ENCODE measurements around the gene LNPEP. TPM values are rescaled to one million over a fixed set of nuclear protein-coding genes. Genes with fewer than 3 reads are reported as not detected.
"Not testable (repeated sequence)": the region's sequence is repeated elsewhere in the genome, so short reads cannot be mapped to it uniquely, and the experiment has no call there.

LNPEP gene
- polyA plus RNA-seq, 1 donor: 18.6 TPM

DNA sequence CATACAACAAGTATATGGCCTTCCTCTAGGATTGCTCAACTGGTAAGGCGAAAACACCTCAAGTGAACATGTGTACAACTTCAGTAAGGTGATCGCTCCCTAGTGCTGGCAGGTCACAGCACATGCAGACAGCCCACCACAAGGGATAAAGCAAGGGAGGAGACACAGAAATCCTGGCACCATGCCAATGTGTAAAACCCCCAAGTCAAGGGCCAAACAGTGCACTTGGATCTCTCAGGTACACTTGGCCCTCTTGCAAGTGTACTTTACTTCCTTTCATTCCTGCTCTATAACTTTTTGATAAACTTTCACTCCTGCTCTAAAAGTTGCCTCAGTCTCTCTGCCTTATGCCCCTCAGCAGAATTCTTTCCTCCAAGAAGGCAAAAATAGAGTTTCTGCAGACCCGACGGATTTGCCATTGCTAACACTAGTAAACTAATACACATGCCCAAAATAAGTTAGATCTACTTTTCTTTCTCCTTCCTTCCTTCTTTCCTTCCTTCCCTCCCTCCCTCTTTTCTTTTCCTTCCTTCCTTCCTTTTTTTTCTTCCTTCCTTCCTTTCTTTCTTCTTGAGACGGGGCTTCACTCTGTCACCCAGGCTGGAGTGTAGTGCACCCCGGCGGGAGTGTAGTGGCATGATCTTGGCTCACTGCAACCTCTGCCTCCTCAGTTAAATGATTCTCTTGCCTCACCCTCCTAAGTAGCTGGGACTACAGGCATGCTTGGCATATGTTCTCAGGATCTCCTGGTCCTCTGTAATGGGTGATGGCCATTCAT lies 6.8 kb upstream of the LNPEP start:
- DNase-seq (ENCODE audit: low read depth): no peak

DNA sequence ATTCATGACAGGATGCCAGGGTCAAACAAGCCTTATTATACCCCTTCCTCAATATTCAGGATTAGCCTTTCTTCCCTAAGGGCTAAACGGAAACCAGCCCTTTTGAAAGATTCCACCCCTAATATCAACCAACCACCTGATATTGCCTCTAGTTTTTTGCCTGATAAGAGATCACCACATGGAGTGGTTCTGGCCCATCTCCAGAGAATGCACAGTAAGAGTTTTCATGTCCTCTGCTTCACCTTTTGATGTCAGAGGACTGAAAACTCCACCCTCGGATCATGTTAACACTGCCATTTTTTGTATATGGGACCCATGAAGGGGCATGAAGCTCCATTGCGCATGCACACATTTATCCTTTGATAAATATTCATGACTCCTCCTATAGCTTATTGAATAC lies 5.8 kb upstream of the LNPEP start:
- no peak for DNase-seq (ENCODE audit: low read depth)

GRCh38 chr5:96930589-96930988 lies 5.3 kb upstream of the LNPEP start:
- no peak for DNase-seq (ENCODE audit: low read depth)

DNA sequence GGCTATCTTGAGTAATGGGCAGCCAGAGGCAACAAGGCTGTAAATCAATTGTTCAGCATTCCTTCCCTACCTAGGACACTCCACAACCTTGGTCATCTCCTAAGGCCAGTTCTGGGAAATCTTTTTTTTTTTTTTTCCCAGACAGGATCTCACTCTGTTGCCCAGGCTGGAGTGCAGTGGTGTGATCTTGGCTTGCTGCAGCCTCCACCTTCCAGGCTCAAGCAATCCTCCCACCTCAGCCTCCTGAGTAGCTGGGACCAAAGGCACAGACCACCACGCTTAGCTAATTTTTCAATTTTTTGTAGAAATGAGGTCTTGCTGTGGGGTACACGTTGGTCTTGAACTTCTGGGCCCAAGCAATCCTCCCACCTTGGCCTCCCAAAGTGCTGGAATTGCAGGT lies 4.8 kb upstream of the LNPEP start:
- DNase-seq (ENCODE audit: low read depth): not testable (repeated sequence)

- DNase-seq (ENCODE audit: low read depth): no peak
Observed at GRCh38 chr5:96931605-96932004, 4.3 kb upstream of the LNPEP start.

GRCh38 chr5:96932026-96932425 lies 3.9 kb upstream of the LNPEP start:
- no peak for DNase-seq (ENCODE audit: low read depth)

GRCh38 chr5:96933764-96934707 lies 1.8 kb upstream of the LNPEP start:
- peak; percentile 53 for DNase-seq (ENCODE audit: low read depth)

GRCh38 chr5:96934708-96935558 lies 947 bp upstream of the LNPEP start:
- peak; percentile 67 for DNase-seq (ENCODE audit: low read depth)

- DNase-seq (ENCODE audit: low read depth): no peak
Observed at GRCh38 chr5:96936431-96937320, 796 bp downstream of the LNPEP start.

DNA sequence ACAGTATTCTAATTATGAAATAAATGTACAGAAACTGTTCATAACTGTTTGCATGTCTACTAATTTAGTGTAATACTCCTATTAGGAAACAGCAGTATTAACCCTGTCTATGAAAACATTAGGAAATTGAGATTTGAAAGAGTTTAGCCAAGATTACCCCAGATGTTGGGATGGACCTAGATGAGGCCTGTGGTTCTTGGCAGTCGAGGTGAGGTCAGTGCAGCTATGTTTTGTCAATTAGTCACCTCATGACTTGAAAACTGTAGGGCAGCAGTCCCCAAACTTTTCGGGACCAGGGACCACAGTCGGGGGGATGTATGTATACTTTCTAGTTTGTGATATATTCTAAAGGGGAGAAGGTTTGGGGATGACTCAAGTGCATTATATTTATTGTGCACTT lies 4.7 kb downstream of the LNPEP start:
- no peak for DNase-seq (ENCODE audit: low read depth)

DNA sequence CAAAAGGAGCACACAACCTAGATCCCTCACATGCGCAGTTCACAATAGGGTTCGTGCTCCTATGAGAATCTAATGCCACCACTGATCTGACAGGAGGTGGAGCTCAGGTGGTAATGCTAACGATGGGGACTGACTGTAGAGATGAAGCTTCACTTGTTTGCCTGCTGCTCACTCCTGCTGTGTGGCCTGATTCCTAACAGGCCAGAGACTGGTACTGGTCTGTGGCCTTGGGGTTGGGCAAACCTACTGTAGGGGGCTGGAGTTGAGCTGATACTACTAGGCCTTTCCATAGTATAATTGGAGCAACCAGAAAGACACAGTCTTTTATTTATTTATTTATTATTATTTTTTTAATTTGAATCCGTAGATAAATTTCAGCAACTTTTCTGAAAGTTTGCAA lies 5.3 kb downstream of the LNPEP start:
- DNase-seq (ENCODE audit: low read depth): no peak

- DNase-seq (ENCODE audit: low read depth): no peak
Observed at GRCh38 chr5:96942078-96942477, 6.2 kb downstream of the LNPEP start.

DNA sequence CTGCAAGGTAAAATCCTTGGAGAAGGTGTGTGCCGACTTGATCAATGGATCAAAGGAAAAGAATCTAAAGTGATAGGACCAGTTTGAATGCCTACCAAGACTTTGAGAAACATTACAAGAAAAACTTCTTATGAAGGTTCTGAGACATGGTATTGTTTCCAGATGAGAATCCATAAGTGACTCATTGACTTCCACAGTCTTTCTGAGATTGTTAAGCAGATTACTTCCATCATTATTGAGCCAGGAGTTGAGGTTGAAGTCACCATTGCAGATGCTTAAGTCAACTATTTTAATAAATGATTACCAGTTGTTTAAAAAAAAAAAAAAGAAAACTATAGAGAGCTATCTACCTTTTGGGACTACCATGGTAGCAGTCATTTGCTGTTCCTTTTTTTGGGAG lies 7.0 kb downstream of the LNPEP start:
- DNase-seq (ENCODE audit: low read depth): no peak

GRCh38 chr5:96943799-96944198 lies 7.9 kb downstream of the LNPEP start:
- no peak for DNase-seq (ENCODE audit: low read depth)

GRCh38 chr5:96945144-96945897 lies 9.4 kb downstream of the LNPEP start:
- DNase-seq (ENCODE audit: low read depth): no peak

GRCh38 chr5:96946381-96946780 lies 10.5 kb downstream of the LNPEP start:
- no peak for DNase-seq (ENCODE audit: low read depth)

DNA sequence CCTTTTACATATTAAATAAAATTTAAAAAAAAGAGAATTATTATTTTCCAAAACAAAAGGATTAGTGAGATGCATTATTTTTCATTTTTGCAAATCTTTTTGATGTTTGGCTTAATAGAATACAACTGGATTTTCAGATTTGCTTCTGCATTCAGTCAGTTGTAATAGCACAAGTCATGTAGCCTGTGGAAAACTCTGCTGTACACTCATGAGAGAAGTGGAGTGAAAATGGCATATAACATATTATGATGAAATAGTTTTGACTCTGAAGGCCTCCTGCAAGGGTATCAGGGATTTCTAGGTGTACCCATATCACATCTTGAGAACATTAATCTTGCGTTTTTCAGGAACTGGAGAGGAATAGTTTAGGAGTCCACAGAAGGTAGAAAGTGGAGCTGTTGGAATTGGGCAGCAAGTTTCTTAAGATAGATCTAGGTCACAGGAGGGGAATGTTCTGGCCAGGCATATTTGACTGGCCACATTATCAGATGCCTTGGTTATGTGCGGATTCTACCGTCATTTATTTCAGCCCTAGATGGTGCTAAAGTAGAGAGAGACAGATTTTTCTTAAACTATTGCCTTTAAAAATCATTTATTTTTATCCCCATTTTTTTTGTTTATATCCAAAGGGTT lies 16.4 kb downstream of the LNPEP start:
- DNase-seq (ENCODE audit: low read depth): no peak

GRCh38 chr5:96952974-96953730 lies 17.3 kb downstream of the LNPEP start:
- DNase-seq (ENCODE audit: low read depth): no peak

Measured in forelimb muscle (tissue), 1 donor.